CD4-positive, alpha-beta T cell treated with Interleukin-1 beta for 1 hour (primary cell): ENCODE measurements around the gene ACSM6.
"Not testable (repeated sequence)": the region's sequence is repeated elsewhere in the genome, so short reads cannot be mapped to it uniquely, and the experiment has no call there.

ENCODE experiments used
- DNase-seq, 2 donors: peaks; one replicate each; pipeline ENCODE4 v3.0.0-alpha.2; 2020 to 2022

The ACSM6 gene

GRCh38 chr10:95220539-95220938 lies 26.5 kb downstream of the ACSM6 start:
- no peak for DNase-seq

- no peak for DNase-seq
These were observed 27.1 kb downstream of the ACSM6 start for GRCh38 chr10:95221124-95221523.

GRCh38 chr10:95225136-95225535 lies 31.1 kb downstream of the ACSM6 start:
- no peak for DNase-seq

- DNase-seq: not testable (repeated sequence)
These were observed 35.1 kb downstream of the ACSM6 start for GRCh38 chr10:95228934-95229723.

GRCh38 chr10:95229724-95230627 lies 35.9 kb downstream of the ACSM6 start:
- DNase-seq: no peak

- peak; percentile 30 to 72 for DNase-seq
These were observed 36.9 kb downstream of the ACSM6 start for GRCh38 chr10:95230677-95231586.

- DNase-seq: no peak
These were observed 39.5 kb downstream of the ACSM6 start for GRCh38 chr10:95233377-95234034.

- DNase-seq: no peak
These were observed 40.9 kb downstream of the ACSM6 start for GRCh38 chr10:95234951-95235350.

GRCh38 chr10:95235676-95236067 lies 41.6 kb downstream of the ACSM6 start:
- DNase-seq: no peak

GRCh38 chr10:95236068-95236903 lies 42.2 kb downstream of the ACSM6 start:
- no peak for DNase-seq

GRCh38 chr10:95237376-95238170 lies 43.5 kb downstream of the ACSM6 start:
- DNase-seq: no peak

- DNase-seq: not testable (repeated sequence)
These were observed 46.1 kb downstream of the ACSM6 start for GRCh38 chr10:95240096-95240495.

GRCh38 chr10:95240811-95241210 lies 46.8 kb downstream of the ACSM6 start:
- no peak for DNase-seq

- DNase-seq: no peak
These were observed 47.5 kb downstream of the ACSM6 start for GRCh38 chr10:95241533-95241932.

GRCh38 chr10:95242581-95243317 lies 48.7 kb downstream of the ACSM6 start:
- peak in 1 of 2 donors; percentile 19 for DNase-seq

GRCh38 chr10:95243318-95243617 lies 49.2 kb downstream of the ACSM6 start:
- DNase-seq: no peak

GRCh38 chr10:95244152-95244551 lies 50.1 kb downstream of the ACSM6 start:
- DNase-seq: no peak

- no peak for DNase-seq
These were observed 51.5 kb downstream of the ACSM6 start for GRCh38 chr10:95245425-95246055.

- DNase-seq: peak; percentile 44 to 64
These were observed 52.6 kb downstream of the ACSM6 start for GRCh38 chr10:95246582-95247051.
